Chondrocyte (in vitro differentiated cells): ENCODE results near the gene ADAMTS13. TPM values are rescaled to one million over a fixed set of nuclear protein-coding genes. Genes with fewer than 3 reads are reported as not detected.

Experiments
- DNase-seq: peaks from one replicate; pipeline ENCODE4 v3.0.0; 2021; ENCODE audit warnings: mixed read lengths, low spot score
- H3K27ac Mint-ChIP-seq: one replicate; pipeline ENCODE4 v1.8.0; 2021; ENCODE audit warnings: mild to moderate bottlenecking, moderate library complexity, mixed read lengths; ENCODE audit not compliant: unreplicated experiment
- H3K27me3 Mint-ChIP-seq: 2 replicates; pipeline ENCODE4 v1.8.0; 2021; ENCODE audit warnings: low read depth, mixed read lengths
- H3K36me3 Mint-ChIP-seq: 2 replicates; pipeline ENCODE4 v1.8.0; 2021; ENCODE audit warnings: low read depth, mixed read lengths
- H3K4me1 Mint-ChIP-seq: 2 replicates; pipeline ENCODE4 v1.8.0; 2021; ENCODE audit warnings: low read depth, mild to moderate bottlenecking, mixed read lengths
- H3K4me3 Mint-ChIP-seq: one replicate; pipeline ENCODE4 v1.8.0; 2021; ENCODE audit warnings: mild to moderate bottlenecking, moderate library complexity, mixed read lengths; ENCODE audit not compliant: unreplicated experiment
- H3K9me3 Mint-ChIP-seq: 2 replicates; pipeline ENCODE4 v1.8.0; 2021; ENCODE audit warnings: low read depth, mixed read lengths
- total RNA-seq: library from RNA; stranded (reverse); gene quantifications from 3 replicates; pipeline ENCODE4 v1.2.1, GENCODE V29; 2021
- TF ChIP-seq, protein P1 (sequence below): fragments of 200-600 bp; sonication (generic); IDR thresholded peaks from 2 replicates; pipeline ENCODE4 v1.5.0; 2021; ENCODE audit warnings: antibody characterized with exemption, mild to moderate bottlenecking, moderate library complexity

Gene ADAMTS13
- total RNA-seq, 1 donor from 2014 or later, result 5.7 TPM

DNA sequence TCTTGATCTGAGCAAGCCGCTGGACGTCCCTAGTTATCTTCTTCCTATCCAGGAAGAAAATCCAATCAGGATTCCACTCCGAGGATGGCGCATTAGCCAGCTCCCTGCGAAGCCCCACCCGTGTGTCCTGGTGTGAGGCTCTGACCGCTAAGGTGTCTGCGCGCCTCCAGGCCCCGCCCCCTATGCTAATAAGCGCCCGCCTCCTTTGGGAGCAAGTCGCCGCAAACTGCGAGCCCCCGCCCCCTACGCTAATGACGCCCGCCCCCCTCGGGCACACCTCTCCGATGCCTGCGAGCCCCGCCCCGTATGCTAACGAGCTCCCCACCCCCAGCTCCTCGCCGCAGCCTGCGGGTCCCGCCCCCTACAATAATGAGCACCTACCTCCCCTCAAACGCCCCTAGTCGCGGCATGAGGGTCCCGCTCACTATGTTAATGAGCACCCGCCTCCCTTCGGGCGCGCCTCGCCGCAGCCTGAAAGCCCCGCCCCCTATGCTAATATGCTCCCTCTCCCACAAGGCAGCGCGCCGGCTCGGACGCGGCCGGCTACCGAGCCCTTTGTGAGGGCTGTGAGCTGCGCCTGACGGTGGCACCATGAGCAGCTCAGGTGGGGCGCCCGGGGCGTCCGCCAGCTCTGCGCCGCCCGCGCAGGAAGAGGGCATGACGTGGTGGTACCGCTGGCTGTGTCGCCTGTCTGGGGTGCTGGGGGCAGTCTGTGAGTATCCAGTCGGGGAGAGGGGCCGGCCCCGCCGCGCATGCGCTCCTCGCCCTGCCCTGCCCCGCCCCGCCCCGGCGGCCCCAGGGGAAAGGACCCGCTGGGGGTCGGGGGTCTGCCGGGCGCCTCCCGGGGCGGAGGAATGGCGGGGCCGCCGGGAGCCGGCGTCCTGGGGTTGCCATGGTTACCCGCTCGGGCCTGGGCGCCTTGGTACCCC lies 37.6 kb downstream of the ADAMTS13 start, which contains the start of gene CACFD1:
Gene CACFD1 (plus strand): TSS at position 503 of the 929 bp plus-strand sequence. CDS start 89 bp downstream, at position 592.
- Mint-ChIP-seq H3K36me3 (peaks cover 1% of the 10 kb centered on the region), H3K4me3 (peak within 1 kb of the TSS; percentile 88), H3K27ac (peak within 1 kb of the TSS; percentile 85), H3K4me1 (peaks cover 15% of the 10 kb centered on the region), H3K27me3 (no peaks in the 10 kb centered on the region), H3K9me3 (no peaks in the 10 kb centered on the region)
- peak; percentile 96 for DNase-seq
- TF ChIP-seq, protein P1, sequence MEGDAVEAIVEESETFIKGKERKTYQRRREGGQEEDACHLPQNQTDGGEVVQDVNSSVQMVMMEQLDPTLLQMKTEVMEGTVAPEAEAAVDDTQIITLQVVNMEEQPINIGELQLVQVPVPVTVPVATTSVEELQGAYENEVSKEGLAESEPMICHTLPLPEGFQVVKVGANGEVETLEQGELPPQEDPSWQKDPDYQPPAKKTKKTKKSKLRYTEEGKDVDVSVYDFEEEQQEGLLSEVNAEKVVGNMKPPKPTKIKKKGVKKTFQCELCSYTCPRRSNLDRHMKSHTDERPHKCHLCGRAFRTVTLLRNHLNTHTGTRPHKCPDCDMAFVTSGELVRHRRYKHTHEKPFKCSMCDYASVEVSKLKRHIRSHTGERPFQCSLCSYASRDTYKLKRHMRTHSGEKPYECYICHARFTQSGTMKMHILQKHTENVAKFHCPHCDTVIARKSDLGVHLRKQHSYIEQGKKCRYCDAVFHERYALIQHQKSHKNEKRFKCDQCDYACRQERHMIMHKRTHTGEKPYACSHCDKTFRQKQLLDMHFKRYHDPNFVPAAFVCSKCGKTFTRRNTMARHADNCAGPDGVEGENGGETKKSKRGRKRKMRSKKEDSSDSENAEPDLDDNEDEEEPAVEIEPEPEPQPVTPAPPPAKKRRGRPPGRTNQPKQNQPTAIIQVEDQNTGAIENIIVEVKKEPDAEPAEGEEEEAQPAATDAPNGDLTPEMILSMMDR, result peak; percentile 9

DNA sequence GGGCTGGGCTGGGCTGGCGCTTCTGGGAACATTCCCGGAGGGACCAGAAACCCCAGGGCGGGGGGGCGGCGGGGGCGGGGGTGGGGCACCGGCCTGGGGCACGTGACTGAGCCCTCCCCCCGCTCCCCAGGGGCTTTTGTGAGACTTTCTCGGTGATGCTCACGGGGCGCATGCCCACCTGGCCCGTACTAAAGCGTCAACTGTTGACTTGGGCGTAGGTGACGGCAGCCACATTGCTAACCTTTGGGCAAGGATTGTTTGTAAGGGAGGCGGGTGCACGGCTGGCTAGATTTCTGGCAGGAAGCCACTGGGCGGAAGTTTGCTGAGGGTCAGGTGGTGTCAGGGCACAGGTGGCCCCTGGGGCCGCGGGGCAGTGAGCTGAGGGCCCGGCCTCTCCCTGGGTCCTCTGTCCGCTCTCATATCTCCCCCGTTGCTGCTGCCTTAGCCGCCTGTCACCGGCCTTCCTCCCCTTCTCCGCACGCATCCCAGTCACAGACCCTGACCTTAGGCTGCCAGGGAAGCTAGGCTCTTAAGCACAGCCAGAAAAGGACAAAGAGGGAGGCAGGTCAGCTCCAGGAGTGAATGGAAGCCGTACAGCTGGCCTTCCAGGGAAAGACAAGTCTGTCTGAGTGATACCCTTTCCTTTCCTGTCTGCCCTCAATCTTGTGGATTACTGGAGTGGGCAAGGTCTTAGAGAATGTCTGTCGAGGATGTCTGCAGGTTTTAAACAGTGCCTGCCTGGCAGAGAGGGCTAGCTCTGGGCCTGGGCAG lies 38.4 kb downstream of the ADAMTS13 start:
- Mint-ChIP-seq H3K9me3 (no peaks in the 10 kb centered on the region), H3K4me1 (peaks cover 15% of the 10 kb centered on the region), H3K36me3 (peaks cover 3% of the 10 kb centered on the region), H3K4me3 (peak overlapping the region; percentile 81), H3K27me3 (no peaks in the 10 kb centered on the region), H3K27ac (peak overlapping the region; percentile 69)
- no peak for DNase-seq
- TF ChIP-seq, protein P1, result no peak

DNA sequence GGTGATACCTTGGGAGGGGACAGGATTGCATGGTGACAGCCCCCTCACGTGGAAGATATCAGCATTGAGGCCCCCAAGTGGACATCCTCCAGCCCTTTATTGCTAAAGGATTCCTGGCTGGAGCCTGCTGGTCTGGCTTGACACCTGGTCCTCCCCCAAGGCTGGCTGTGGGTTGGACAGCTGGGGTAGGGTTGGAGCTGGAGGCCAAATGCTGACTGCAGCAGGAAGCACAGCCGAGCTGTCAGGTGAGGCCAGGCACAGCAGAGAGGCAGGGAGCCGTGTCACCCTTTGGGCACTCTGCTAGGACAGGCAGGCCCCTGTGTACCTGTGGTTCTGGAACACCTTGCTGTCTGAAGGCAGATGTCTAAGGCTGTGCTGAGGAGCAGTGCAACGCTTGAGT lies 39.8 kb downstream of the ADAMTS13 start:
- DNase-seq, result no peak
- Mint-ChIP-seq H3K4me1 (peaks cover 15% of the 10 kb centered on the region), H3K27me3 (no peaks in the 10 kb centered on the region), H3K9me3 (no peaks in the 10 kb centered on the region), H3K36me3 (peaks cover 3% of the 10 kb centered on the region), H3K4me3 (no peak overlapping the region), H3K27ac (no peak overlapping the region)
- TF ChIP-seq, protein P1, result no peak

DNA sequence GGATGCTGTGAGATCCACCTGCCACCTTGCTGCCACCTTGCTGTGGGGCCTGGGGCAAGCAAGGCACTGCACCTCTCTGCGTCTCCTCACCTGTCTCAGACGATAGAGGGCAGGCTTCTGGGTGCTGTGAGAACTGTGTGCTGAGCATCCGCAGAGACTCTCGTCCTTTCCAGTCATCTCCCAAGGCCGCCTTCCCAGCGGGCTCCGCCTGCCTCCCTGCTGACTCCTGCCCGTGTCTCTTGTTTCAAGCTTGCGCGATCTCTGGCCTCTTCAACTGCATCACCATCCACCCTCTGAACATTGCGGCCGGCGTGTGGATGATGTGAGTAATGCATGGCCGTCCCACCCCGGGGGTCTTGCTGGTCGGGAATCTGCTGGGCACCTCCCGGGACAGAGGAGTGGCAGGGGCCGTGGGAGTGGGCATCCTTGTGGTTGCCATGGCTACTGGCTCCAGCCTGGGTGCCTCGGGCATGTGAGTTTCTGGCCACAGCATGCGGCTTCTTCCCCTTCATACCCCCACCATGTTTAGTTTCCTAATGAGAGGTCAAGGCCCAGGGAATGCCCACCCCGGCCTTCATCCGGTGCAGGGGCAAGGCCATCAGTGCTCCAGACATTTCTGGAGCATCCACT lies 41.2 kb downstream of the ADAMTS13 start:
- TF ChIP-seq, protein P1, result no peak

More for the DNA sequence above, 41.2 kb downstream of the ADAMTS13 start:
- Mint-ChIP-seq H3K4me1 (peaks cover 15% of the 10 kb centered on the region), H3K27ac (no peak overlapping the region), H3K36me3 (peaks cover 3% of the 10 kb centered on the region), H3K27me3 (no peaks in the 10 kb centered on the region), H3K4me3 (no peak overlapping the region), H3K9me3 (no peaks in the 10 kb centered on the region)
- DNase-seq, result peak; percentile 91
